Fibroblast of peridontal ligament (primary cell): ENCODE measurements around the gene NPLOC4.

Experiments used
- DNase-seq: peaks from one replicate; pipeline ENCODE4 v3.0.0-alpha.2; 2010; ENCODE audit errors: extremely low read depth

NPLOC4 gene

GRCh38 chr17:81636505-81637288 is at the start of gene NPLOC4, which contains the start of gene TSPAN10:
TSS of gene NPLOC4 (minus strand) at chr17:81637112. CDS start at chr17:81636930, 182 bp downstream.
TSS of gene TSPAN10 (plus strand) at chr17:81637196. CDS start at chr17:81642413, 5,217 bp downstream.
- DNase-seq: peak; percentile 82

GRCh38 chr17:81686614-81687013 is 49.7 kb upstream of the NPLOC4 start:
- DNase-seq: no peak

- peak; percentile 35 for DNase-seq
Measured at GRCh38 chr17:81685108-81685507, 48.2 kb upstream of the NPLOC4 start.

GRCh38 chr17:81684442-81684911 is 47.6 kb upstream of the NPLOC4 start:
- peak; percentile 76 for DNase-seq

GRCh38 chr17:81683584-81684441 is 46.9 kb upstream of the NPLOC4 start, which contains the start of the genes ARL16 and HGS:
TSS of gene ARL16 (minus strand) at chr17:81683797. CDS start at chr17:81683753, 44 bp downstream.
TSS of gene HGS (plus strand) at chr17:81684011. CDS start at chr17:81684067, 56 bp downstream.
- peak; percentile 99 for DNase-seq

GRCh38 chr17:81683208-81683583 is 46.3 kb upstream of the NPLOC4 start:
- no peak for DNase-seq

GRCh38 chr17:81682565-81683207 is 45.8 kb upstream of the NPLOC4 start:
- peak; percentile 18 for DNase-seq

- peak; percentile 10 for DNase-seq
Measured at GRCh38 chr17:81681672-81682071, 44.8 kb upstream of the NPLOC4 start.

GRCh38 chr17:81680150-81680549 is 43.2 kb upstream of the NPLOC4 start:
- no peak for DNase-seq

- DNase-seq: no peak
Measured at GRCh38 chr17:81676906-81677305, 40.0 kb upstream of the NPLOC4 start.

GRCh38 chr17:81675515-81676221 is 38.8 kb upstream of the NPLOC4 start:
- peak; percentile 40 for DNase-seq

- DNase-seq: no peak
Measured at GRCh38 chr17:81673561-81674258, 36.8 kb upstream of the NPLOC4 start.

GRCh38 chr17:81672954-81673353 is 36.0 kb upstream of the NPLOC4 start:
- no peak for DNase-seq

GRCh38 chr17:81672504-81672903 is 35.6 kb upstream of the NPLOC4 start:
- DNase-seq: no peak

GRCh38 chr17:81667754-81668153 is 30.8 kb upstream of the NPLOC4 start:
- DNase-seq: no peak

- peak; percentile 93 for DNase-seq
Measured at GRCh38 chr17:81666342-81667191, 29.7 kb upstream of the NPLOC4 start, which contains the start of the genes CCDC137 and OXLD1. TSS of gene CCDC137 (plus strand) at chr17:81666737. CDS start at chr17:81666767, 30 bp downstream. TSS of gene OXLD1 (minus strand) at chr17:81666605. CDS start at chr17:81666577, 28 bp downstream.

GRCh38 chr17:81666092-81666341 is 29.1 kb upstream of the NPLOC4 start:
- DNase-seq: no peak

- peak; percentile 5 for DNase-seq
Measured at GRCh38 chr17:81665205-81666091, 28.5 kb upstream of the NPLOC4 start.

GRCh38 chr17:81664051-81664470 is 27.1 kb upstream of the NPLOC4 start:
- no peak for DNase-seq
